GM23248 (cell line): ENCODE data around the gene CEP164.

Experiments
- EZH2 ChIP-seq: fragments of 200-600 bp; sonication (generic); IDR thresholded peaks from 2 replicates; pipeline ENCODE4 v1.6.1; 2018; ENCODE audit warnings: antibody characterized with exemption, mild to moderate bottlenecking; ENCODE audit not compliant: insufficient read depth, poor library complexity, severe bottlenecking
- EZH2phosphoT487 ChIP-seq: fragments of 200-600 bp; sonication (generic); IDR thresholded peaks from 2 replicates; pipeline ENCODE4 v1.6.1; 2018; ENCODE audit warnings: antibody characterized with exemption, moderate library complexity, mild to moderate bottlenecking, low read depth; ENCODE audit not compliant: insufficient read depth

GRCh38 chr11:117286588-117286987, 41.1 kb upstream of the CEP164 start:
- TF ChIP-seq EZH2 (no peak), EZH2phosphoT487 (no peak)
